OCI-LY3 (cell line): ENCODE results near the gene H19.

Source experiments
- H2AFZ ChIP-seq: fragments of 200-600, 300-600 bp; shearing (Covaris generic); 2 replicates; pipeline ENCODE4 v1.6.0; 2014; ENCODE audit warnings: antibody characterized with exemption, low read depth, low read length
- H3K27ac ChIP-seq: fragments of 200-600, 300-600 bp; sonication (generic); 2 replicates; pipeline ENCODE4 v1.5.1; 2014; ENCODE audit warnings: mild to moderate bottlenecking, low read length, moderate library complexity, mixed read lengths
- H3K27me3 ChIP-seq: fragments of 200-600, 300-600 bp; sonication (generic); 2 replicates; pipeline ENCODE4 v1.6.1; 2014; ENCODE audit warnings: low read depth, low read length, mixed read lengths
- H3K36me3 ChIP-seq: fragments of 200-600, 300-600 bp; sonication (generic); replicated peaks from 2 replicates; pipeline ENCODE3; 2014; ENCODE audit warnings: low read depth, low read length, mixed read lengths
- H3K4me1 ChIP-seq: fragments of 300-600, 200-600 bp; sonication (generic); 2 replicates; pipeline ENCODE4 v1.6.1; 2014; ENCODE audit warnings: low read length, mixed read lengths
- H3K4me2 ChIP-seq: fragments of 200-600, 300-600 bp; sonication (generic); 2 replicates; pipeline ENCODE4 v1.6.1; 2014; ENCODE audit warnings: low read length, mixed read lengths
- H3K4me3 ChIP-seq: fragments of 300-600, 200-600 bp; sonication (generic); 2 replicates; pipeline ENCODE4 v1.5.1; 2014; ENCODE audit warnings: antibody characterized with exemption, mild to moderate bottlenecking, low read length, moderate library complexity
- H3K79me2 ChIP-seq: fragments of 300-600, 200-600 bp; shearing (Covaris generic); 2 replicates; pipeline ENCODE4 v1.6.1; 2014; ENCODE audit warnings: mild to moderate bottlenecking, low read length, mixed read lengths
- H3K9ac ChIP-seq: fragments of 300-600, 200-600 bp; shearing (Covaris generic); 2 replicates; pipeline ENCODE4 v1.6.0; 2014; ENCODE audit warnings: mild to moderate bottlenecking, low read length, moderate library complexity
- H3K9me3 ChIP-seq: fragments of 200-600, 300-600 bp; shearing (Covaris generic); 2 replicates; pipeline ENCODE4 v1.6.1; 2014; ENCODE audit warnings: low read length, mixed read lengths; ENCODE audit not compliant: insufficient read depth
- H4K20me1 ChIP-seq: fragments of 200-600, 300-600 bp; sonication (generic); 2 replicates; pipeline ENCODE4 v1.6.1; 2016; ENCODE audit warnings: low read length, mixed read lengths; ENCODE audit not compliant: insufficient read depth
- CTCF ChIP-seq: fragments of 200-600, 300-600 bp; sonication (generic); IDR thresholded peaks from 2 replicates; pipeline ENCODE4 v1.5.1; 2014; ENCODE audit warnings: antibody characterized with exemption, low read length, low read depth
- EZH2phosphoT487 ChIP-seq: fragments of 200-600 bp; shearing (Covaris generic); IDR thresholded peaks from 2 replicates; pipeline ENCODE4 v1.6.1; 2018; ENCODE audit warnings: antibody characterized with exemption, mixed run types, low read depth

H19 gene

GRCh38 chr11:1946812-1947484 is 50.7 kb downstream of the H19 start, which contains the start of gene MRPL23:
TSS of gene MRPL23 (plus strand) at chr11:1947332. CDS start at chr11:1947363, 31 bp downstream.
- H3K4me1 ChIP-seq = no peaks in the 10 kb centered on the region
- no peak within 1 kb of the TSS for H3K4me3 ChIP-seq
- H3K79me2 ChIP-seq = no peaks in the 10 kb centered on the region
- no peak within 1 kb of the TSS for H3K27ac ChIP-seq
- H3K27me3 ChIP-seq = no peaks in the 10 kb centered on the region
- no peaks in the 10 kb centered on the region for H3K9me3 ChIP-seq
- TF ChIP-seq EZH2phosphoT487 = no peak
- no peak for TF ChIP-seq CTCF
- no peak within 1 kb of the TSS for H2AFZ ChIP-seq
- H3K4me2 ChIP-seq = no peak within 1 kb of the TSS
- H4K20me1 ChIP-seq = no peaks in the 10 kb centered on the region
- no peaks in the 10 kb centered on the region for H3K36me3 ChIP-seq
- H3K9ac ChIP-seq = no peak within 1 kb of the TSS
